GM12801 (cell line): ENCODE data around the gene CTDNEP1.

Experiments
- CTCF ChIP-seq: IDR thresholded peaks from one replicate; pipeline ENCODE4 v1.5.1; 2011; ENCODE audit warnings: control low read depth; ENCODE audit not compliant: insufficient read length; ENCODE audit errors: extremely low read depth

CTDNEP1 gene

GRCh38 chr17:7250695-7251627 lies 573 bp downstream of the CTDNEP1 start:
- TF ChIP-seq CTCF, result no peak

GRCh38 chr17:7249830-7250229 lies 1.7 kb downstream of the CTDNEP1 start:
- TF ChIP-seq CTCF, result no peak

GRCh38 chr17:7249214-7249613 lies 2.3 kb downstream of the CTDNEP1 start:
- no peak for TF ChIP-seq CTCF

- no peak for TF ChIP-seq CTCF
These were observed 2.7 kb downstream of the CTDNEP1 start for GRCh38 chr17:7248796-7249195.

- TF ChIP-seq CTCF, result no peak
These were observed 4.8 kb downstream of the CTDNEP1 start for GRCh38 chr17:7246779-7247178.

GRCh38 chr17:7243453-7243729 lies 8.1 kb downstream of the CTDNEP1 start:
- TF ChIP-seq CTCF, result no peak

GRCh38 chr17:7242717-7243452 lies 8.6 kb downstream of the CTDNEP1 start:
- no peak for TF ChIP-seq CTCF
